OCI-LY7 (cell line): ENCODE results near the gene TUSC7. TPM values are rescaled to one million over a fixed set of nuclear protein-coding genes. Genes with fewer than 3 reads are reported as not detected.

Source experiments
- BruUV-seq: library from RNA; stranded (reverse); fragments of 400-500 nt; replicated peaks from 2 replicates; lab custom pipeline; 2021; lab: Mats Ljungman, UMichigan
- CTCF ChIA-PET: fragments of 300-600 bp; sonication (Branson Sonifier 250); formaldehyde crosslinking; loops from one replicate; lab custom pipeline; 2022; ENCODE audit warnings: antibody characterized with exemption; ENCODE audit not compliant: unreplicated experiment; lab: Charles Lee
- POLR2A ChIA-PET: fragments of 300-600 bp; sonication (Branson Sonifier 250); formaldehyde crosslinking; loops from one replicate; lab custom pipeline; 2022; ENCODE audit warnings: antibody characterized with exemption; lab: Charles Lee
- DNase-seq: peaks from one replicate; pipeline ENCODE4 v3.0.0-alpha.2; 2015; ENCODE audit warnings: low spot score
- H2AFZ ChIP-seq: fragments of 200-600 bp; sonication (generic), shearing (Covaris generic); 2 replicates; pipeline ENCODE4 v1.6.1; 2014; ENCODE audit warnings: mild to moderate bottlenecking, antibody characterized with exemption, low read length, moderate library complexity
- H3K27ac ChIP-seq: fragments of 200-600 bp; sonication (generic); 2 replicates; pipeline ENCODE4 v1.5.1; 2014; ENCODE audit warnings: mixed run types, low read depth, mild to moderate bottlenecking, moderate library complexity, low read length, inconsistent platforms; ENCODE audit not compliant: poor library complexity, severe bottlenecking
- H3K36me3 ChIP-seq: fragments of 200-600 bp; sonication (generic); 2 replicates; pipeline ENCODE4 v1.6.1; 2014; ENCODE audit warnings: mild to moderate bottlenecking, antibody characterized with exemption, low read length, moderate library complexity, mixed read lengths; ENCODE audit not compliant: insufficient read depth
- H3K4me1 ChIP-seq: fragments of 200-600 bp; sonication (generic); 2 replicates; pipeline ENCODE4 v1.5.1; 2014; ENCODE audit warnings: mild to moderate bottlenecking, low read length; ENCODE audit not compliant: insufficient read depth, poor library complexity, severe bottlenecking
- H3K4me2 ChIP-seq: fragments of 200-600 bp; sonication (generic); 2 replicates; pipeline ENCODE4 v1.6.1; 2014; ENCODE audit warnings: mild to moderate bottlenecking, low read length
- H3K4me3 ChIP-seq: fragments of 200-600 bp; sonication (generic); 2 replicates; pipeline ENCODE4 v1.5.1; 2014; ENCODE audit warnings: mild to moderate bottlenecking, low read depth, low read length; ENCODE audit not compliant: poor library complexity, severe bottlenecking
- H3K79me2 ChIP-seq: fragments of 200-600 bp; sonication (generic); 2 replicates; pipeline ENCODE4 v1.6.1; 2016; ENCODE audit warnings: low read depth, mild to moderate bottlenecking, low read length, moderate library complexity, mixed read lengths; ENCODE audit not compliant: insufficient read depth
- H3K9me2 ChIP-seq: fragments of 200-600 bp; sonication (generic); 2 replicates; pipeline ENCODE4 v1.6.1; 2016; ENCODE audit warnings: mild to moderate bottlenecking, low read length, mixed read lengths; ENCODE audit not compliant: insufficient read depth
- H3K9me3 ChIP-seq: fragments of 200-600 bp; sonication (generic); 2 replicates; pipeline ENCODE4 v1.6.1; 2014; ENCODE audit warnings: mild to moderate bottlenecking, mixed run types, low read length, mixed read lengths
- H4K20me1 ChIP-seq: fragments of 200-600 bp; sonication (generic); 2 replicates; pipeline ENCODE4 v1.6.1; 2014; ENCODE audit warnings: mild to moderate bottlenecking, antibody characterized with exemption, low read length, moderate library complexity, mixed read lengths; ENCODE audit not compliant: insufficient read depth
- EZH2phosphoT487 ChIP-seq: fragments of 200-600 bp; sonication (generic); IDR thresholded peaks from 2 replicates; pipeline ENCODE4 v1.6.1; 2018; ENCODE audit warnings: low read depth, borderline replicate concordance, mild to moderate bottlenecking, mixed run types, antibody characterized with exemption, low read length, moderate library complexity, mixed read lengths
- intact Hi-C: fragments of 100-400 bp; cut with micrococcal nuclease; formaldehyde crosslinking; loops from one replicate; pipeline ENCODE4 v1.10.0; 2022; ENCODE audit not compliant: unreplicated experiment
- total RNA-seq, 2 experiments: library from RNA; depleted of rRNA in 1 of 2; stranded (reverse); fragments of >200 nt in 1 of 2; shearing (Covaris generic) in 1 of 2; gene quantifications; 2 replicates each; pipeline ENCODE4 v1.2.3, GENCODE V29; 2014 to 2022
- TF ChIP-seq, protein P1 (sequence below): fragments of 200-600 bp; sonication (generic); conservative IDR thresholded peaks from 2 replicates; pipeline ENCODE4 v1.5.1; 2014; ENCODE audit warnings: mild to moderate bottlenecking, antibody characterized with exemption, low read length, moderate library complexity, mixed read lengths

Gene TUSC7
- total RNA-seq, 2 experiments from 2014 or later = not detected

DNA sequence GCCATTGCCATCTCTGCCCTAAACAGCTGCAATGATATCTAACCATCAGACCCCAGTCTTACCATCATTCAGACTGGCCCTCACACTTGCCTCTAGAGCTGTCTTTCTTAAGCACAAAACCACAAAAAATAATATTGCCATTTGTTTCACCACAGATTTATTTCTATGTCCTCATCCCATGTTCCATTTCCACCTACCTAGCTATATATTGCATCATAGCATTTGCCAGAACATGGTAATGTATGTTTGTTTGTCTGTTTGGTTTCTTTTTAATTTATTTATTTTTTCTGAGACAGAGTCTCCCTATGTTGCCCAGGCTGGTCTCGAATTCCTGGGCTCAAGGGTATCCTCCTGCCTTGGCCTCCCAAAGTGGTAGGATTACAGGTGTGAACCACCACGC, 18.5 kb upstream of the TUSC7 start:
- H3K79me2 ChIP-seq = no peaks in the 10 kb centered on the region
- H3K9me3 ChIP-seq = no peaks in the 10 kb centered on the region
- no peak overlapping the region for H2AFZ ChIP-seq
- TF ChIP-seq, protein P1, sequence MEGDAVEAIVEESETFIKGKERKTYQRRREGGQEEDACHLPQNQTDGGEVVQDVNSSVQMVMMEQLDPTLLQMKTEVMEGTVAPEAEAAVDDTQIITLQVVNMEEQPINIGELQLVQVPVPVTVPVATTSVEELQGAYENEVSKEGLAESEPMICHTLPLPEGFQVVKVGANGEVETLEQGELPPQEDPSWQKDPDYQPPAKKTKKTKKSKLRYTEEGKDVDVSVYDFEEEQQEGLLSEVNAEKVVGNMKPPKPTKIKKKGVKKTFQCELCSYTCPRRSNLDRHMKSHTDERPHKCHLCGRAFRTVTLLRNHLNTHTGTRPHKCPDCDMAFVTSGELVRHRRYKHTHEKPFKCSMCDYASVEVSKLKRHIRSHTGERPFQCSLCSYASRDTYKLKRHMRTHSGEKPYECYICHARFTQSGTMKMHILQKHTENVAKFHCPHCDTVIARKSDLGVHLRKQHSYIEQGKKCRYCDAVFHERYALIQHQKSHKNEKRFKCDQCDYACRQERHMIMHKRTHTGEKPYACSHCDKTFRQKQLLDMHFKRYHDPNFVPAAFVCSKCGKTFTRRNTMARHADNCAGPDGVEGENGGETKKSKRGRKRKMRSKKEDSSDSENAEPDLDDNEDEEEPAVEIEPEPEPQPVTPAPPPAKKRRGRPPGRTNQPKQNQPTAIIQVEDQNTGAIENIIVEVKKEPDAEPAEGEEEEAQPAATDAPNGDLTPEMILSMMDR = no peak
- no peak for TF ChIP-seq EZH2phosphoT487
- H3K9me2 ChIP-seq = no peaks in the 10 kb centered on the region
- H3K4me1 ChIP-seq = no peaks in the 10 kb centered on the region
- no peak overlapping the region for H3K4me3 ChIP-seq
- ChIA-PET CTCF (no interaction called here), POLR2A (no interaction called here)
- H3K4me2 ChIP-seq = no peak overlapping the region
- intact Hi-C loops = no loop called here
- no peaks in the 10 kb centered on the region for H3K36me3 ChIP-seq
- no peak overlapping the region for H3K27ac ChIP-seq
- no TSS peak for BruUV-seq
- no peak for DNase-seq
- no peaks in the 10 kb centered on the region for H4K20me1 ChIP-seq

DNA sequence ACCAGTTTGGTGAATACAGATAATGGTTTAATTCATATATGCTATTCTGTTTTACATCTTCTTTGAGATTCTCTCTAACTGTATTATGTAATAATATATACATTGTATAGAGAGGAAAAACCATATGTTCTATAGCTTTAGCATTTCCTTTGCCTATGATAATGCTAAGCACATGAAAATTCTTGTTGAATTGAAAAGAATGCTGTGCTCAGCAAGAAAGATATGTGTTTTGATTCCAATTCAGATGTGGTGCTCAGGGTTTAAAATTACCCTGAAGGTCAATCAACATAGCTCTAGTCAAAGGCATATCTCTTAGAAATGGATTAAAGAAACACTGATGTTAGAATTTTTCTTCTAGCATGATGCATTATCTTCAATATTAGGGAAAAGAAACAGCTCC, 8.5 kb upstream of the TUSC7 start:
- no peaks in the 10 kb centered on the region for H3K36me3 ChIP-seq

DNA sequence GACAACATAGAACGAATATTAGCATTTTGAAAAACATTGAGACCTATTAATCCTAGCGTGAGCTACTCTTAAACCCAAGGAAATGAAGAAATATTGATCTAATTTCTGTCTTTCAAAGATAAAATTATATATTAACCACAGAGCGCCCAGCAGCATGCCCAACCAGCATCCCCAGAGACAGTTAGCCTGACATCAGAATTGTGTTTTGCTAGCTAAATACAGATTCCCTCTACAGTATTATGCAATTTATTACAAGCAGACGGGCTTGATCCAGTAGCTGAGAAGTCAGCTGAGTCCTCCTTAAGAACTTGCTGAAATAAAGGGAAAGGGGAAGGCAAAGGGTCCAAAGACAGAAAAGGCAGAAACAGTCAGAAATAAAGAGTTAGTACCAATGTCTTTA, 7.2 kb upstream of the TUSC7 start:
- H3K79me2 ChIP-seq = no peaks in the 10 kb centered on the region
- no peak overlapping the region for H3K4me2 ChIP-seq
- CTCF ChIA-PET = no interaction called here
- TF ChIP-seq EZH2phosphoT487 = no peak
- TF ChIP-seq, protein P1 = no peak
- no TSS peak for BruUV-seq
- H3K4me3 ChIP-seq = no peak overlapping the region
- no peaks in the 10 kb centered on the region for H3K36me3 ChIP-seq
- intact Hi-C loops = no loop called here
- H2AFZ ChIP-seq = no peak overlapping the region
- no peaks in the 10 kb centered on the region for H3K4me1 ChIP-seq
- POLR2A ChIA-PET = no interaction called here
- H3K9me2 ChIP-seq = no peaks in the 10 kb centered on the region
- H4K20me1 ChIP-seq = no peaks in the 10 kb centered on the region
- no peak for DNase-seq
- H3K27ac ChIP-seq = no peak overlapping the region
- no peaks in the 10 kb centered on the region for H3K9me3 ChIP-seq

More for the DNA sequence above, 8.5 kb upstream of the TUSC7 start:
- no peaks in the 10 kb centered on the region for H3K9me2 ChIP-seq
- no peaks in the 10 kb centered on the region for H3K4me1 ChIP-seq
- H3K4me3 ChIP-seq = no peak overlapping the region
- POLR2A ChIA-PET = no interaction called here
- no TSS peak for BruUV-seq
- H3K27ac ChIP-seq = no peak overlapping the region
- no peak overlapping the region for H2AFZ ChIP-seq
- intact Hi-C loops = no loop called here
- no peak overlapping the region for H3K4me2 ChIP-seq
- no peak for DNase-seq
- CTCF ChIA-PET = no interaction called here
- TF ChIP-seq, protein P1 = no peak
- TF ChIP-seq EZH2phosphoT487 = no peak
- H3K9me3 ChIP-seq = no peaks in the 10 kb centered on the region
- H3K79me2 ChIP-seq = no peaks in the 10 kb centered on the region
- H4K20me1 ChIP-seq = no peaks in the 10 kb centered on the region
